ENCODE measurements around the gene DCX. TPM values are rescaled to one million over a fixed set of nuclear protein-coding genes. Genes with fewer than 3 reads are reported as not detected.

DCX gene
- total and polyA plus RNA-seq, 2 of the 4 experiments (the other 2 are of a cell fraction) = not detected

GRCh38 chrX:111361751-111362150, 50.2 kb downstream of the DCX start:
- no peak overlapping the region for H4K8ac ChIP-seq (ENCODE audit: low read depth in 2 of 2, low read length in 2 of 2)
- no TSS peak for BruUV-seq (replicated peaks)
- H2BK20ac ChIP-seq (ENCODE audit: low read depth, low read length) = no peak overlapping the region
- H4K20me1 ChIP-seq (ENCODE audit: insufficient read depth, low read length) = no peaks in the 10 kb centered on the region
- no peaks in the 10 kb centered on the region for H3K79me1 ChIP-seq (ENCODE audit: low read depth in 1 of 2, low read length in 2 of 2)
- no CpG with 5 or more reads among the region's 1 CpG for WGBS, 2 experiments (ENCODE audit: extremely low coverage in 2 of 2, insufficient read length in 1 of 2)
- no peaks in the 10 kb centered on the region for H3K36me3 ChIP-seq (ENCODE audit: control insufficient read depth, insufficient read depth, low read length)
- ATAC-seq (ENCODE audit: low read depth) (no peak), DNase-seq (no peak)
- ChIA-PET CTCF (no interaction called here), POLR2A (ENCODE audit: unreplicated experiment) (no interaction called here)
- H2AK9ac ChIP-seq (replicated peaks; ENCODE audit: low read depth, low read length, poor library complexity) = no peak overlapping the region
- H4K5ac ChIP-seq (ENCODE audit: low read depth, low read length) = no peak overlapping the region
- H3K27ac ChIP-seq (ENCODE audit: insufficient read depth, low read length) = no peak overlapping the region
- H3K4ac ChIP-seq (ENCODE audit: low read depth, low read length) = no peak overlapping the region
- H2AFZ ChIP-seq (replicated peaks; ENCODE audit: low read length, poor library complexity) = no peak overlapping the region
- no peaks in the 10 kb centered on the region for H3K4me1 ChIP-seq (ENCODE audit: control insufficient read depth, insufficient read depth, low read length)
- H2BK120ac ChIP-seq (ENCODE audit: low read depth, low read length) = no peak overlapping the region
- dilution Hi-C loops (cut with HindIII; ENCODE audit: low sequenced_read_pairs, unreplicated experiment) = no loop called here
- H3K4me3 ChIP-seq (ENCODE audit: insufficient read depth, low read depth, low read length) = no peak overlapping the region
- no peak overlapping the region for H3K23ac ChIP-seq (ENCODE audit: low read depth, low read length)
- no peak overlapping the region for H2BK5ac ChIP-seq (ENCODE audit: low read depth, low read length, poor library complexity, severe bottlenecking)
- TF ChIP-seq MAZ (IDR thresholded peaks at IDR 0.05; ENCODE audit: borderline replicate concordance, low read depth, low read length) = no peak
- no peak for TF ChIP-seq BHLHE40 (IDR thresholded peaks at IDR 0.05; ENCODE audit: low read depth, low read length)
- no peak for TF ChIP-seq RFX5 (IDR thresholded peaks at IDR 0.05; ENCODE audit: low read depth, low read length)
- TF ChIP-seq NFE2L2 (IDR thresholded peaks at IDR 0.05; ENCODE audit: low read depth, low read length) = no peak
- TF ChIP-seq POLR2A (IDR thresholded peaks at IDR 0.05; ENCODE audit: low read depth, low read length) = no peak
- no peak for TF ChIP-seq RCOR1 (IDR thresholded peaks at IDR 0.05; ENCODE audit: insufficient replicate concordance, low read length)
- TF ChIP-seq ELK1 (IDR thresholded peaks at IDR 0.05; ENCODE audit: borderline replicate concordance, low read depth, low read length) = no peak
- no peak overlapping the region for H3K9ac ChIP-seq (ENCODE audit: low read depth, low read length)
- H3K18ac ChIP-seq (ENCODE audit: low read depth, low read length) = no peak overlapping the region
- H3K56ac ChIP-seq (ENCODE audit: extremely low read depth, insufficient read depth, low read length) = no peak overlapping the region
- H4K91ac ChIP-seq (ENCODE audit: insufficient read depth, low read depth, low read length) = no peak overlapping the region
- no peak overlapping the region for H2BK15ac ChIP-seq (ENCODE audit: low read depth, low read length)
- H3K27me3 ChIP-seq (ENCODE audit: control insufficient read depth, insufficient read depth, low read length) = no peaks in the 10 kb centered on the region
- intact Hi-C loops (cut with micrococcal nuclease) = no loop called here
- no peak overlapping the region for H3K14ac ChIP-seq (replicated peaks; ENCODE audit: low read depth, low read length)
- no peak overlapping the region for H2AK5ac ChIP-seq (ENCODE audit: low read depth, low read length)
- H3K9me3 ChIP-seq (ENCODE audit: control insufficient read depth, insufficient read depth, low read length) = no peaks in the 10 kb centered on the region
- H3K9me1 ChIP-seq (ENCODE audit: insufficient read depth, low read length) = no peaks in the 10 kb centered on the region
- in situ Hi-C loops (cut with MboI; ENCODE audit: low sequenced_read_pairs) = no loop called here
- no peak overlapping the region for H3K4me2 ChIP-seq (ENCODE audit: low read depth, low read length)

Measured in IMR-90 (cell line).